CD1c-positive myeloid dendritic cell (primary cell): ENCODE data around the gene CYP2B6.
"Not testable (repeated sequence)": the region's sequence is repeated elsewhere in the genome, so short reads cannot be mapped to it uniquely, and the experiment has no call there.

ENCODE experiments used
- DNase-seq: peaks from one replicate; pipeline ENCODE4 v3.0.0-alpha.2; 2016; ENCODE audit errors: extremely low spot score

Gene CYP2B6

DNA sequence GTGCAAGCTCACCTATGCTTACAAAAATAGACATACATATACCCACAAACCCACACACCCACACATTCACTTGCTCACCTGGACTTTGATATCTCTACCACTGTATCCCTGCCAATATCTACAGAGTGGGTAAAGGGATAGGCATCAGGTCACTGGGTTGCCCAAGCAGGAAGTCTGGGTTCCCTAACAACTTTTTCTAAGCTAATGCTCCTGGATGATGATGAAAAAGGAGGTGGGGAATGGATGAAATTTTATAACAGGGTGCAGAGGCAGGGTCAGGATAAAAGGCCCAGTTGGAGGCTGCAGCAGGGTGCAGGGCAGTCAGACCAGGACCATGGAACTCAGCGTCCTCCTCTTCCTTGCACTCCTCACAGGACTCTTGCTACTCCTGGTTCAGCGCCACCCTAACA is at the start of gene CYP2B6:
Gene CYP2B6, plus strand, starts transcription at position 311 of the 410 bp plus-strand sequence. Its CDS starts 24 bp downstream, at position 335.
- DNase-seq: no peak

DNA sequence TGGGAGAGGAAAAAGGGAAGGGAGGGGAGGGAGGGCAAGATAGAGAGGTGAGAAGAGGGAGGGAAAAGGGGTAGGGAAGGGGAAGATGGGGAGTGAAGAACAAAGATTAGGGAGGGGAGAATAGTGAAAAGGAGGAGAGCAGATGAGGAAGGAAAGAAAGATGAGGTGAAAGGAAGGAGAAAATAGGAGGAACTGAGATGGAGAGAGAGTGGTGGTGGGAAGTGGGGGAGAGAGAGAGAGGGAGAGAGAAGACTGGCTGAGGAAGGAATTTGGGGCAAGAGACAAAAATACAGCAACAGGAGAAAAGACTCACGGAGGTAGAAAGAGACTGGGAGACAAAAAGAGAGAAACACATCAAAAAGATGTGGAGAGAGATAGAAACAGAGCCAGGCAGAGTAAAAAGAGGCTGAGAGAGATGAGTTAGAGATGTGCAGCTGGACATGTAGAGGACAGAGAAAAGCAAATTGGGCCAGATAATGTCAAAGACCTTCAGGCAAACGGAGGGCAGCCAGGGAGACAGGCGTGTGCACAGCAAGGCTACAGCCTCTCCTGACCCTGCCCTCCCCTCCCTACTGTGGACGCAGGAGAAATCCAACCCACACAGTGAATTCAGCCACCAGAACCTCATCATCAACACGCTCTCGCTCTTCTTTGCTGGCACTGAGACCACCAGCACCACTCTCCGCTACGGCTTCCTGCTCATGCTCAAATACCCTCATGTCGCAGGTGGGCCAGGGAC is 49.4 kb upstream of the CYP2B6 start:
- no peak for DNase-seq

DNA sequence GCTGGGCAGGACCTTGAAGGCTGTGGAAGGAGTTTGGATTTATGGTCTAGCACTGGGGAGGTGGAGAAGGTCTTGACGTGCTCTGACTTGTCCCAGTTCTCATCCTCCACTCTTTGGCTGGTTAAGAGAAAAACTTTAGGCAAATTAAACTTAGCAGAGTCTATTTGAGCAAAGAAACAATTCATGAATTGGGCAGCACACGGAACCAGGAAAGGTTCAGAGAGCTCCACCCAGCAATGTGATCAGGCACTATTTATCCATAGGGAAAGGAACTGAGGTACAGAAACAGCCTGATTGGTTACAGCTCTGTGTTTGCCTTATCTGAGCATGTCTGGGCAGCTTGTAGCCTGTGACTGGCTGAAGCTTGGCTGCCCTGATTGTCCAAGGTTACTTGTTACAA is 45.4 kb upstream of the CYP2B6 start:
- no peak for DNase-seq

DNA sequence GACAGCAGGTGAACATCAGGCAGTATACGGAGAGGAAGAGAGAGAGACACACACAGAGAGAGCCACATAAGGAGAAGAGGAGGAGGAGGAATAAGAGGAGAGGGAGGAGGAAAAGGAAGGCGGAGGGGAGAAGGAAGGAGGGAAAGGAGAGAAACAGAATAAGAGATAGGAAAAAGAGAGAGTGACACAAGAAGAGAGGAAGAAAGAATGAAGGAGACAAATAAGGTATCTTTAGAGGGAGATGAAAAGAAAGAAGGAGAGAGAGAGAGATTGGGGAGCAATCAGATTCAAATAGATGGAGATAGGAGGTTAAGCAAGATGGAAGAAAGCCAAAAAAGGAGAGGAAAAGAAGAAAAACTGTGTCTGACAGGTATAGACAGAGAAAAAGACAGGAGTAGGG is 44.0 kb upstream of the CYP2B6 start:
- no peak for DNase-seq

DNA sequence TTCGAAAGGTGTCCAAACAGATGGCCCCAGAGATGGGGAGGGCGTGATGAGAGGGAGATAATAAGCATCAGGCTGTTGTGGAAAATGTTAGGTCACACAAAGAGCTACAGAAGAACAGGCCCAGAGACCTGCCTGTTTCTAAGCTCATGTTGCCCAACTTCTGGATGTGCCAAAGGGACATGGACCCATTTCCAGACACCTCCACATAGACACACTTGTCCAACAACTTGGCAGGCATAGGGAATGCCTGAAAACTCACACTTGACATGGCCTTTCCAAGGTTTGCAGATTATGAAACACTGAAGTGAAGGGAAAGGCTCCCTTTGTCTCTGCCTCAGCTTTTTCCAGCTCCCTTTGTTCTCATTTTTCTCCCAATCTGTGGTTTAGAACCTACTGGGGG is 43.5 kb upstream of the CYP2B6 start:
- no peak for DNase-seq

DNA sequence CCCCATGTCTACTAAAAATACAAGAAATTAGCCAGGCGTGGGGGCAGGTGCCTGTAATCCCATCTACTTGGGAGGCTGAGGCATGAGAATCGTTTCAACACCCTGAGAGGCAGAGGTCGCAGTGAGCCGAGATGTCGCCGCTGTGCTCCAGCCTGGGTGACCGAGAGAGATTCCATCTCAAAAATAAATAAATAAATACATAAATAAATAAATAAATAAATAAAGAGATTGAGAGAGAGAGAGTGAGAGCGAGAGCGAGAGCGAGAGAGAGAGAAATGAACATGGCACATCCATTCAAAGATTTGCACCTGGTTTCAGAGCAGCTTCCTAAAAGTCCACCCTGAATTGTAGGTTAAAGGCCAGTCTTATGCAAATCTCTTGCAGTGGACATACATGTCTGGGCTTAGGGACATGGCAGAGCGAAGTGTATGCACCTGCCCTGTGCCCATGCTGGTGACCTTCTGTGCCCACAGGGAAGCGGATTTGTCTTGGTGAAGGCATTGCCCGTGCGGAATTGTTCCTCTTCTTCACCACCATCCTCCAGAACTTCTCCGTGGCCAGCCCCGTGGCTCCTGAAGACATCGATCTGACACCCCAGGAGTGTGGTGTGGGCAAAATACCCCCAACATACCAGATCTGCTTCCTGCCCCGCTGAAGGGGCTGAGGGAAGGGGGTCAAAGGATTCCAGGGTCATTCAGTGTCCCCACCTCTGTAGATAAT is 42.3 kb upstream of the CYP2B6 start:
- no peak for DNase-seq

DNA sequence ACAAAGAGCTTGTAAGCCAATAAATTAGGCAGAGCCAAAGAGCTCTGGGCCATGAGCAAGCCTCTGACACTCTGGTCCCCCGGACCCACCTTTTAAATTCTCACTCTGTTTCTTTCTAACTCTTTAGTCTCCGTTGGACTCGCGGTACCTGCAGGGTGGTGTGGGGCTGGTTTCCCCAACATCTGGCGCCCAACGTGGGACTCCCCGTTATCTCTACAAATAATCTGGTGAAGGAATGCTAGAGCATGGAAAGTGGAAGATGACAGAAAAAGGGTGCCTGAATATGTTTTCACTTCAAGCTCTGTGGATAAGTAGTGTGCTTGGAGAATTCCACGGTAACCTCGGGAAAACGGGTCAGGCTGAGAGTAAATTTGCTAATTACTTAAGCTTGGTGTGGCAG is 36.5 kb upstream of the CYP2B6 start:
- no peak for DNase-seq

DNA sequence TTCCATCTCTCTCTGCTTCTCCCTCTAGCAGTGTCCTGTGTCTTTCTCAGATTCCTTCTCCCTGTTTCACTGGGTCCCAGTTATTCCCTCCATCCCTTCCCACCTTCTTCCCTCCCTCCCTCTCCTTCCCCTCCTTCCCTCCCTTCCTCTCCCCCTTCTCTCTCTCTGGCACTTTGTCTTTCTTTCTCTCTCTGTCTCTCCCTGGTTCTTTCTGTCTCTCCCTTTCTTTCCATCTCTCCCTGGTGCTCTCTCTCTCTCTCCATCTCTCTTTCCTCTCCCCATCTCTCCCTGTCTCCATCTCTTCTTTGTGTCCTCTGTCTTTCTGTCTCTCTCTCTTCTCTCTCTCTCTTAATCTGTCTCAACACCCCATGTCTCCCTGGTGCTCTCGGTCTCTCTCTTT is 31.7 kb upstream of the CYP2B6 start:
- DNase-seq: no peak

DNA sequence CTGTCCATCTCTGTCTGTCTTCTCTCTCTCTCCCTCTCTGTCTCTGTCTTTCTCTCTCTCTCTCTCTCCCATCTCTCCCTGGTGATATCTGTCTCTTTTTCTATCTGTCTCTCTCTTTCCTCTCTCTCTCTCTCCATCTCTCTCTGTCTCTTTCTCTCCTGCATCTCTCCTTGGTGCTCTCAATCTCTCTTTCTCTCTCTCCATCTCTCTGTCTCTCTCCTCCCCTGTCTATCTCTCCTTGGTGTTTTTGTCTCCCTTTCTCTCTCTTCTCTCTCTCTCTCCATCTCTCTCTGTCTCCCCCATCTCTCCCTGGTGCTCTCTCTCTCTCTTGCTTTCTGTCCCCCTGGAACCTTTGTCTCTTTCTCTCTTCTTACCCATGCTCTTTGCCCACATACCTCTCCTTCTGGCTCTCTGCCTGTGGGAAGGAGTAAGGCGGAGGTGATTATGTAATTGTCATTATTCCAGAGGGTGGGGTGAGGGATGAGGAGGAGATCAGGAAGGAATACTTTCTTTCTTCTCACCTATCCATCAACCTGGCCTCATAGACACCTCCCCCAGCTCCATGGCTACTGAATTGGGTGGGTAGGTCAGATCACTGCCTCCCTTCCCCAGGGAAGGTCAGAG is 30.9 kb upstream of the CYP2B6 start:
- DNase-seq: no peak

DNA sequence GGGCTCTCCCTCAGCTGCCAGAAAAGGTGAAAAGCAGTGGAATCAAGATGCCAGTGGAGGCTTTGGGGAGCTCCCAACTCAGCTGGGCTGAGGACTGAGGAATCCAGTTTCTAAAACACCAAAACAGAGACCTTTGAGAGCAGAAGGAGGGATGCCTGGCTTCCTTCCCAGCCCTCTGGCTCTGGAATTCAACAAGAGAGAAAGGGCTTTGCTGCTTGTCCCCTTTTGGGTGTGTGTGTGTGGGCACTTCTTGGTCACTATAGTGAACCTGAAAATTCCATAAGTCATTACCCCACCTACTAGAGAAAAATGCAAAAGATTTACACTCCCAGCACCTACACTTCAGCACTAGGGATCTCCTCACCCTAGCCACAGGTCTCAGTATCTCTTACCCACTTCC is 30.3 kb upstream of the CYP2B6 start:
- no peak for DNase-seq

DNA sequence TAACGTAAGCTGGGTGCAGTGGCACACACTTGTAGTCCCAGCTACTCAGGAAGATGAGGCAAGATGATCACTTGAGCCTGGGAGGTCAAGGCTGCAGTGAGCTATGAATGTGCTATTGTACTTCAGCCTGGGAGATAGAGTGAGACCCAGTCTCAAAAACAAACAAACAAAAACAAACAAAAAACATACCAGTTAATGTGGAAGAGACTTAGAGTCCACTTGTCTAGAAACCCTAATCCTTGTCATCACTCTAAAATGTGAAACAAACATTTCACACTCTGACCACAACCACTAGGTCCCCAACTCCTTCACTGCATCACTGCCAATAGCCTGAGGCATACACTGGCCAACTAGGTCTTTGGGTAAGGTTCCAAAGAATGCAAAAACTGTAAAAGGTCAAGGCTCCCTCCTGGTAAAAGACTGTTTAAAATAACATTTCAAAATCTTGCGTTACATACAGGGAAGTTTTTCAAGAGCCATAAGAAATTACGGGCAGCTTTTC is 28.6 kb upstream of the CYP2B6 start:
- no peak for DNase-seq

DNA sequence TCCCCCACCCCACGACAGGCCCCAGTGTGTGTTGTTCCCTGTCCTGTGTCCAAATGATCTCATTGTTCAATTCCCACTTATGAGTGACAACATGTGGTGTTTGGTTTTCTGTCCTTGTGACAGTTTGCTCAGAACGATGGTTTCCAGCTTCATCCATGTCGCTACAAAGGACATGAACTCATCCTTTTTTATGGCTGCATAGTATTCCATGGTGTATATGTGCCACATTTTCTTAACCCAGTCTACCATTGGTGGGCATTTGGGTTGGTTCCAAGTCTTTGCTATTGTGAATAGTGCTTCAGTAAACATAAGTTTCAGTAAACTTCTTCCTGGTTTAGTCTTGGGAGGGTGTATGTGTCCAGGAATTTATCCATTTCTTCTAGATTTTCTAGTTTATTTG is 26.7 kb upstream of the CYP2B6 start:
- DNase-seq: not testable (repeated sequence)

DNA sequence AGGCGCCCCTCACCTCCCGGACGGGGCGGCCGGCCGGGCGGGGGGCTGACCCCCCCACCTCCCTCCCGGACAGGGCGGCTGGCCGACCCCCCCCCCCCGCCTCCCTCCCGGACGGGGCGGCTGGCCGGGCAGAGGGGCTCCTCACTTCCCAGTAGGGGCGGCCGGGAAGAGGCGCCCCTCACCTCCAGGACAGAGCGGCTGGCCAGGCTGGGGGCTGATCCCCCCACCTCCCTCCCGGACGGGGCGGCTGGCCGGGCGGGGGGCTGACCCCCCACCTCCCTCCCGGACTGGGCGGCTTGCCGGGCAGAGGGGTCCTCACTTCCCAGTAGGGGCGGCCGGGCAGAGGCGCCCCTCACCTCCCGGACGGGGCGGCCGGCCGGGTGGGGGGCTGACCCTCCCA is 25.7 kb upstream of the CYP2B6 start:
- DNase-seq: not testable (repeated sequence)

DNA sequence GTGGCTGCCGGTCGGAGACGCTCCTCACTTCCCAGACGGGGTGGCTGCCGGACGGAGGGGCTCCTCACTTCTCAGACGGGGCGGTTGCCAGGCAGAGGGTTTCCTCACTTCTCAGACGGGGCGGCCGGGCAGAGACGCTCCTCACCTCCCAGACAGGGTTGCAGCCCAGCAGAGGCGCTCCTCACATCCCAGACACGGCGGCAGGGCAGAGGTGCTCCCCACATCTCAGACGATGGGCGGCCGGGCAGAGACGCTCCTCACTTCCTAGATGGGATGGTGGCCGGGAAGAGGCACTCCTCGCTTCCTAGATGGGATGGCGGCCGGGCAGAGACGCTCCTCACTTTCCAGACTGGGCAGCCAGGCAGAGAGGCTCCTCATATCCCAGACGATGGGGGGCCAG is 24.5 kb upstream of the CYP2B6 start:
- DNase-seq: not testable (repeated sequence)

DNA sequence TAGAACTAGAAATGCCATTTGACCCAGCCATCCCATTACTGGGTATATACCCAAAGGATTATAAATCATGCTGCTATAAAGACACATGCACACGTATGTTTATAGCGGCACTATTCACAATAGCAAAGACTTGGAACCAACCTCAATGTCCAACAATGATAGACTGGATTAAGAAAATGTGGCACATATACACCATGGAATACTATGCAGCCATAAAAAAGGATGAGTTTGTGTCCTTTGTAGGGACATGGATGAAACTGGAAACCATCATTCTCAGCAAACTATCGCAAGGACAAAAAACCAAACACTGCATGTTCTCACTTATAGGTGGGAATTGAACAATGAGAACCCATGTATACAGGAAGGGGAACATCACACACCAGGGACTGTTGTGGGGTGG is 23.0 kb upstream of the CYP2B6 start:
- not testable (repeated sequence) for DNase-seq

DNA sequence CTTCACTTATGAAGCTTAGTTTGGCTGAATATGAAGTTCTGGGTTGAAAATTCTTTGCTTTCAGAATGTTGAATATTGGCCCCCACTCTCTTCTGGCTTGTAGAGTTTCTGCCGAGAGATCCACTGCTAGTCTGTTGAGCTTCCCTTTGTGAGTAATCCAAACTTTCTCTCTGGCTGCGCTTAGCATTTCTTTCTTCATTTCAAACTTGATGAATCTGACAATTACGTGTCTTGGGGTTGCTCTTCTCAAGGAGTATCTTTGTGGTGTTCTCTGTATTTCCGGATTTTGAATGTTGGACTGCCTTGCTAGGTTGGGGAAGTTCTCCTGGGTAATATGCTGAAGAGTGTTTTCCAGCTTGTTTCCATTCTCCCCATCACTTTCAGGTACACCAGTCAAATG is 21.4 kb upstream of the CYP2B6 start:
- DNase-seq: not testable (repeated sequence)

DNA sequence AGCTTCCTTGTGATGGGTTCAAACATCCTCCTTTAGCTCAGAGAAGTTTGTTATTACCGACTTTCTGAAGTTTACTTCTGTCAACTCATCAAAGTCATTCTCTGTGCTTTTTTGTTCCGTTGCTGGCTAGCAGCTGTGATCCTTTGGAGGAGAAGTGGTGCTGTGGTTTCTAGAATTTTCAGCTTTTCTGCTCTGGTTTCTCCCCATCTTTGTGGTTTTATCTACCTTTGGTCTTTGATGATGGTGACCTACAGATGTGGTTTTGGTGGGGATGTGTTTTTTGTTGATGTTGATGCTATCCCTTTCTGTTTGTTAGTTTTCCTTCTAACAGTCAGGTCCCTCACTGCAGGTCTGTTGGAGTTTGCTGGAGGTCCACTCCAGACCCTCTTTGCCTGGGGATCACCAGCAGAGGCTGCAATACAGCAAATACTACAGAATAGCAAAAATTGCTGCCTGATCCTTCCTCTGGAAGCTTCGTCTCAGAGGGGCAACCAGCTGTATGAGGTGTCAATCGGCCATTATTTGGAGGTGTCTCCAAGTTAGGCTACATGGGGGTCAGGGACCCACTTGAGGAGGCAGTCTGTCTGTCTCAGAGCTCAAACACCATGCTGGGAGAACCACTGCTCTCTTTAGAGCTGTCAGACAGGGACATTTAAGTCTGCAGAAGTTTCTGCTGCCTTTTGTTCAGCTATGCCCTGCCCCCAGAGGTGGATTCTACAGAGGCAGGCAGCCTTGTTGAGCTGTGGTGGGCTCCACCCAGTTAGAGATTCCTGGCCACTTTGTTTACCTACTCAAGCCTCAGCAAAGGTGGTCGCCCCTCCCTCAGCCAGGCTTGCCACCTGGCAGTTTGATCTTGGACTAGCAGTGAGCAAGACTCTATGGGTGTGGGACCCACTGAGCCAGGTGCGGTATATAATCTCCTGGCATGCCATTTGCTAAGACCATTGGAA is 20.4 kb upstream of the CYP2B6 start:
- not testable (repeated sequence) for DNase-seq

DNA sequence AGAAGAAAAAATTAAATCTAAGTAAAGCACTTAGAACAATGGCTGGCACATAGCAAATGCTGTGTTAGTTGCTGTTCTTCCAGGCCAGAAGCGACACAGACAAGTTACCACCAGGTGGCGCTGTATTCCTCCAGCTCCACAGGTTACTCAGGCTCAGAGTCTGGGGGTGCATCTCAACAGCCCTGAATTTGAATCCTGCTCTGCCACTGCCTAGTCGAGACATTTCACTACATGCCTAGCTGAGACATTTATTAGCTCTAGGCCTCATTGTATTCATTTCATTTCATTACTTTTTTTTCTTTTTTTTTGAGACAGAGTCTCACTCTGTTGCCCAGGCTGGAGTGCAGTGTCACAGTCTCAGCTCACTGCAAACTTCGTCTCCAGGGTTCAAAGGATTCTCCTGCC is 16.4 kb upstream of the CYP2B6 start:
- DNase-seq: peak; percentile 82

DNA sequence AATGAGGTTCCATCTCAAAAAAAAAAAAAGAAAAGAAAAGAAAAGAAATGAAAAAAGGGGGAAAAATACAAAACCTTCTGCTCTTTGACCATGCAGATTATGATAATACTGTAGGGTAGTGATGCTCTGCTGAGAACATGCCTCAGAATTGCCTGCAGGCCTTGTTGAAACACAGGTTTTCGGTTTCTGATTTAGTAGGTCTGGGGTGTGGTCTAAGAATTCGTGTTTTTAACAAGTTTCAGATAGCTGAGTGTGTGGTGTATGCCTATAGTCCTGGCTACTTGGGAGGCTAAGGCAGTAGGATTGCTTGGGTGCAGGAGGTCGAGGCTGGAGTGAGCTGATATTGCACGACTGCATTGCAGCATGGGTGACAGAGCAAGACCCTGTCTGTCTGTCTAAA is 14.9 kb upstream of the CYP2B6 start:
- no peak for DNase-seq

DNA sequence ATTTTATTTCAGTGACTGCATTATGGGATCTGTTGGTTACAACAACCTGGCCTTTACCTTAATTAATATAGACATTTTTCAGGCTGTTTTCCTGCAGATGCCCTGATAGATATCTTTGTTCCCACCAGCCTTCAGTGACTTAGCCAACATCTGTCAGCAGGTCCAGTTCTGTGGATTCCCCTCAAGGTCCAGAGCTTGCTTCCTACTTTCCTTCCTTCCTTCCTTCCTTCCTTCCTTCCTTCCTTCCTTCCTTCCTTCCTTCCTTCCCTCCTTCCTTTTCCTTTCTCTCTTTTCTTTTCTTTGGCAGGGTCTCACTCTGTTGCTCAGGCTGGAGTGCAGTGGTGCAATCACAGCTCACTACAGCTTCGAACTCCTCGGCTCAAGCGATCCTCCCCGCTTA is 14.4 kb upstream of the CYP2B6 start:
- DNase-seq: no peak

DNA sequence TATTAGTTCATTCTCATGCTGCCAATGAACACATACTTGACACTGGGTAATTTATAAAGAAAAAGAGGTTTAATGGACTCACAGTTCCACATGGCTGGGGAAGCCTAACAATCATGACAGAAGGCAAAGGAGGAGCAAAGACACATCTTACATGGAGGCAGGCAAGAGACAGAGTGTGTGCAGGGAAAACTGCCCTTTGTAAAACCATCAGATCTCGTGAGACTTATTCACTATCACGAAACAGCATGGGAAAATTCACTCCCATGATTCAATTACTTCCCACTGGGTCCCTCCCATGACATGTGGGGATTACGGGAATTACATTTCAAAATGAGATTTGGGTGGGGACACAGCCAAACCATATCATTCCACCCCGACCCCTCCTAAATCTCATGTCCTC is 11.3 kb upstream of the CYP2B6 start:
- DNase-seq: not testable (repeated sequence)
